ENCODE results near the gene ANKMY1.

ANKMY1 gene

GRCh38 chr2:240593703-240594451 lies 36.1 kb upstream of the ANKMY1 start:
- no peak overlapping the region for H3K27ac ChIP-seq
- TF ChIP-seq ZFX (IDR thresholded peaks at IDR 0.05; ENCODE audit: borderline replicate concordance), result no peak
- no peak for TF ChIP-seq CTCF (IDR thresholded peaks at IDR 0.05)

GRCh38 chr2:240593026-240593702 lies 35.4 kb upstream of the ANKMY1 start:
- H3K27ac ChIP-seq, result no peak overlapping the region
- TF ChIP-seq ZFX (IDR thresholded peaks at IDR 0.05; ENCODE audit: borderline replicate concordance) (no peak), CTCF (IDR thresholded peaks at IDR 0.05) (no peak)

GRCh38 chr2:240591784-240592183 lies 34.0 kb upstream of the ANKMY1 start:
- H3K27ac ChIP-seq, result no peak overlapping the region
- TF ChIP-seq ZFX (IDR thresholded peaks at IDR 0.05; ENCODE audit: borderline replicate concordance) (no peak), CTCF (IDR thresholded peaks at IDR 0.05) (no peak)

GRCh38 chr2:240591226-240591625 lies 33.4 kb upstream of the ANKMY1 start:
- TF ChIP-seq ZFX (IDR thresholded peaks at IDR 0.05; ENCODE audit: borderline replicate concordance) (no peak), CTCF (IDR thresholded peaks at IDR 0.05) (no peak)
- no peak overlapping the region for H3K27ac ChIP-seq

- no peak overlapping the region for H3K27ac ChIP-seq
- TF ChIP-seq CTCF (IDR thresholded peaks at IDR 0.05) (no peak), ZFX (IDR thresholded peaks at IDR 0.05; ENCODE audit: borderline replicate concordance) (no peak)
Observed at GRCh38 chr2:240590681-240591111, 32.9 kb upstream of the ANKMY1 start.

- TF ChIP-seq CTCF (IDR thresholded peaks at IDR 0.05) (no peak), ZFX (IDR thresholded peaks at IDR 0.05; ENCODE audit: borderline replicate concordance) (no peak)
- H3K27ac ChIP-seq, result no peak overlapping the region
Observed at GRCh38 chr2:240589850-240590525, 32.2 kb upstream of the ANKMY1 start.

All from 22Rv1 (cell line).